PFSK-1 (cell line): ENCODE data around the gene EDRF1.

Experiments
- FOXP2 ChIP-seq: optimal IDR thresholded peaks from 2 replicates; pipeline ENCODE3; 2011; ENCODE audit warnings: borderline replicate concordance, control low read depth, inconsistent platforms; ENCODE audit not compliant: insufficient read depth; ENCODE audit errors: extremely low read length, extremely low read depth
- POLR2AphosphoS5 ChIP-seq: IDR thresholded peaks from 2 replicates; pipeline ENCODE4 v1.6.1; 2012; ENCODE audit warnings: low read depth, mild to moderate bottlenecking, control low read depth, low read length, moderate library complexity
- SIN3A ChIP-seq: IDR thresholded peaks from 2 replicates; pipeline ENCODE4 v1.6.1; 2012; ENCODE audit warnings: mild to moderate bottlenecking, low read length, moderate library complexity, borderline replicate concordance; ENCODE audit not compliant: insufficient read depth
- TAF1 ChIP-seq: IDR thresholded peaks from 2 replicates; pipeline ENCODE4 v1.6.1; 2012; ENCODE audit warnings: low read length, control low read depth, borderline replicate concordance; ENCODE audit not compliant: insufficient read depth
- TF ChIP-seq, protein P1 (sequence below), 2 experiments: IDR thresholded peaks; 2 replicates each; pipeline versions ENCODE4 v1.6.1 to v1.8.0; 2011 to 2012; ENCODE audit warnings: low read depth in 2 of 2, low read length in 2 of 2, control low read depth in 1 of 2, inconsistent platforms in 1 of 2, mild to moderate bottlenecking in 1 of 2, moderate library complexity in 1 of 2; ENCODE audit not compliant: insufficient read depth in 1 of 2

The EDRF1 gene

DNA sequence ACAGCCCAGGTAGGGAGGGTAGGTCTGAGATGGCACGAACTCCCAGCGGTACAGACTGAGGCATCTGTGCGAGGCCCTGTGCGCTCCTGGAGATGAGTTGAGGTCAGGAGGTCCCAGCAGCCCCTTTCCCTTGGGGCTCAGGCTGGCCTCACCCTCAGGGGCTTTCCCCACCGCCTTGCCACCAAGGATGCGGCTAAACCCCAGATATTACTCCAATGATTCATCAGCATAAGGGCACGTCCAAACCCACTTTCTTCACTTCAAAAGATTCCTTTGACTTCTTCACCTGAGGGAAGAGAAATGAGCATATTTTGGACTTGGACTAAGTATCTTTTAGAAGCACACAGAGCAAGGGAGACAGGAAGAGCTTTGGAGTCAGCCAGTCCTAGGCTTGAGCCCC, 83.2 kb downstream of the EDRF1 start:
- TF ChIP-seq, protein P1, sequence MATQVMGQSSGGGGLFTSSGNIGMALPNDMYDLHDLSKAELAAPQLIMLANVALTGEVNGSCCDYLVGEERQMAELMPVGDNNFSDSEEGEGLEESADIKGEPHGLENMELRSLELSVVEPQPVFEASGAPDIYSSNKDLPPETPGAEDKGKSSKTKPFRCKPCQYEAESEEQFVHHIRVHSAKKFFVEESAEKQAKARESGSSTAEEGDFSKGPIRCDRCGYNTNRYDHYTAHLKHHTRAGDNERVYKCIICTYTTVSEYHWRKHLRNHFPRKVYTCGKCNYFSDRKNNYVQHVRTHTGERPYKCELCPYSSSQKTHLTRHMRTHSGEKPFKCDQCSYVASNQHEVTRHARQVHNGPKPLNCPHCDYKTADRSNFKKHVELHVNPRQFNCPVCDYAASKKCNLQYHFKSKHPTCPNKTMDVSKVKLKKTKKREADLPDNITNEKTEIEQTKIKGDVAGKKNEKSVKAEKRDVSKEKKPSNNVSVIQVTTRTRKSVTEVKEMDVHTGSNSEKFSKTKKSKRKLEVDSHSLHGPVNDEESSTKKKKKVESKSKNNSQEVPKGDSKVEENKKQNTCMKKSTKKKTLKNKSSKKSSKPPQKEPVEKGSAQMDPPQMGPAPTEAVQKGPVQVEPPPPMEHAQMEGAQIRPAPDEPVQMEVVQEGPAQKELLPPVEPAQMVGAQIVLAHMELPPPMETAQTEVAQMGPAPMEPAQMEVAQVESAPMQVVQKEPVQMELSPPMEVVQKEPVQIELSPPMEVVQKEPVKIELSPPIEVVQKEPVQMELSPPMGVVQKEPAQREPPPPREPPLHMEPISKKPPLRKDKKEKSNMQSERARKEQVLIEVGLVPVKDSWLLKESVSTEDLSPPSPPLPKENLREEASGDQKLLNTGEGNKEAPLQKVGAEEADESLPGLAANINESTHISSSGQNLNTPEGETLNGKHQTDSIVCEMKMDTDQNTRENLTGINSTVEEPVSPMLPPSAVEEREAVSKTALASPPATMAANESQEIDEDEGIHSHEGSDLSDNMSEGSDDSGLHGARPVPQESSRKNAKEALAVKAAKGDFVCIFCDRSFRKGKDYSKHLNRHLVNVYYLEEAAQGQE (IDR thresholded peaks at IDR 0.05; ENCODE audit: insufficient read depth in 1 of 2, low read depth in 2 of 2, low read length in 2 of 2) = no peak
- TF ChIP-seq TAF1 (no peak), POLR2AphosphoS5 (no peak), FOXP2 (no peak), SIN3A (no peak)

DNA sequence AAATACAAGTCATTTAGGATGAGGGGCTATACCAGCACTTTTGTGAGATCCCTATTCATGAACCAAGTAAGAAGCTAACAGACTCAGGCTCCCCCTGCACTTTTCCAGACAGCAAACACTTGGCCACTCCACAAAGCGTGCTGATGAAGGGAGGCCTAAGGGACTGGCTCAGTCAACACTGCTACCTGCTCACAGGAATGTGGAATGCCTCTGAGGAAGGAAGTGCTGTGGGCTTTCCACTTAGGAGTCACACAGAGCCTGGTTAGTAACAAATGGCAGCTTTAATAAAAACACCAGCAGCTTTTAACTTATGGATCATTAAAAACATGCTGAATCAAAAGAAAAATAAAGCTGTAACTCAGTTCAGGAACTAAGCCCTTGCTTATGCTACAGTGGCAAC, 88.5 kb downstream of the EDRF1 start:
- TF ChIP-seq SIN3A (no peak), TAF1 (no peak)

DNA sequence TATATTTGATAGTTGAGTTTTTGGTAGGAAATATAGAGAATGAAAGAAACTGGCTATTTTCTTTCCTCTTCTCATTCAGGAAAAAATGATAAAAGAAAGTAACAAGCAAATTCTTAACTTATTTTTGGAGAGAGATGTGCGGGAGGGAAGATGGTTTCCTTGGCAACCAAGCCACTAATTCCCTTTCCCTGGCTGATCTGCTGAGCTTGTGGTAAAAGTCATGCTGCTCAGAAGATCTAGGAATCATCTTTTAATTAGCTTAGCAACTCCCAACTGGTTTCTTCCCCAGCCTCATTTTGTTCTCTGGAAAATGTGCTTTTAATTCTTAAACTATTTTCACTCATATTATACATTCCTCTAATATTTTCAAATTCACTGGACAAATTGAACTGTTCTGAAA, 91.7 kb downstream of the EDRF1 start:
- TF ChIP-seq SIN3A (no peak), POLR2AphosphoS5 (no peak), TAF1 (no peak), FOXP2 (no peak)
- TF ChIP-seq, protein P1 (IDR thresholded peaks at IDR 0.05; ENCODE audit: insufficient read depth in 1 of 2, low read depth in 2 of 2, low read length in 2 of 2) = no peak

DNA sequence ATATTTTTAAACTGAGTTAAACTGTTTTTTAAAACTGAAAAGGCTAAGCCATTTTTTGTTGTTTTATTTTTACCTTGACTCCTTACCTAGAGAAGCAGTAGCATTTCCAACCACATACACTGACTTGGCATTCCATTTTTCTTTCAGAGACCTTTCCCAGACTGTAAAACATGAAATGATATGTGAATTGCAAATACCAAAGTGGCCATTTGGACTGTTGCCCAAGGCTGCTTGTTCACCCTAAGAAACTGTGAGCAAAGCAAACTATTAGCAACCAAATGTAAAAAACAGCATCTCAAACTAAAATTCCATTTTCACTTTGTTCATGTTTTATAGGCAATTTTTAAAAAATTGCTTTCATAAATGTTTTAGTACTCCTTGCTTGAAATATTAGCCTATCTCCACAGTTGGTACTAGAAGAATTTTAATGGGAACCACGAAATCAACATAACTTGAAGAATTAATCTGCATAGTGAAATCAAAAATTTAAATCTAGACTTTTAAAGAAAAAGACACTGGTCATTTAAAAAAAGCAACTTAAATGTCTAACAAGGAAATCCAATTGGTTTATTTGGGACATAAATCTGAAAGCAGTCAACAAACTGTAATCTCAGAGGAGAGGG, 92.7 kb downstream of the EDRF1 start:
- TF ChIP-seq, protein P1 (IDR thresholded peaks at IDR 0.05; ENCODE audit: insufficient read depth in 1 of 2, low read depth in 2 of 2, low read length in 2 of 2) = no peak
- TF ChIP-seq TAF1 (no peak), FOXP2 (no peak), SIN3A (no peak), POLR2AphosphoS5 (no peak)
